Spleen (tissue), 11 donors: Measurements from ENCODE around the gene TMCC1. TPM values are rescaled to one million over a fixed set of nuclear protein-coding genes. Genes with fewer than 3 reads are reported as not detected.

Experiments
- DNase-seq: peaks from one replicate; pipeline ENCODE4 v3.0.0-alpha.2; 2020
- H3K27ac ChIP-seq, 8 donors: fragments of 200-600 bp; sonication (generic) in 7 of 8; 1 replicate in 4 of 8; 2 replicates in 4 of 8; pipeline versions ENCODE4 v1.5.0 to v1.8.0; 2016 to 2021; ENCODE audit warnings: inconsistent platforms in 4 of 8, mild to moderate bottlenecking in 4 of 8, moderate library complexity in 1 of 8
- H3K27me3 ChIP-seq, 7 donors: fragments of 200-600 bp; sonication (generic) in 6 of 7; replicated peaks in 1 of 7; 1 replicate in 4 of 7; 2 replicates in 3 of 7; pipeline versions ENCODE4 v1.5.0 to v1.8.0; 2016 to 2021; ENCODE audit warnings: inconsistent platforms in 3 of 7, mild to moderate bottlenecking in 1 of 7
- H3K36me3 ChIP-seq, 6 donors: fragments of 200-600 bp; sonication (generic) in 5 of 6; 1 replicate in 4 of 6; 2 replicates in 2 of 6; pipeline versions ENCODE4 v1.5.0 to v1.8.0; 2016 to 2021; ENCODE audit warnings: inconsistent platforms in 2 of 6
- H3K4me1 ChIP-seq, 6 donors: fragments of 200-600 bp; sonication (generic) in 5 of 6; 1 replicate in 3 of 6; 2 replicates in 3 of 6; pipeline versions ENCODE4 v1.5.0 to v1.8.0; 2016 to 2021; ENCODE audit warnings: inconsistent platforms in 3 of 6
- H3K4me3 ChIP-seq, 8 donors: fragments of 200-600 bp; sonication (generic) in 7 of 8; 1 replicate in 4 of 8; 2 replicates in 4 of 8; pipeline versions ENCODE4 v1.5.0 to v1.8.0; 2016 to 2021; ENCODE audit warnings: inconsistent platforms in 4 of 8, mild to moderate bottlenecking in 4 of 8, moderate library complexity in 2 of 8
- H3K9me3 ChIP-seq, 8 donors: fragments of 200-600 bp; sonication (generic) in 7 of 8; 1 replicate in 4 of 8; 2 replicates in 4 of 8; pipeline versions ENCODE4 v1.5.0 to v1.8.0; 2016 to 2021; ENCODE audit warnings: inconsistent platforms in 4 of 8
- POLR2A ChIP-seq, 3 donors: fragments of 450-650 bp; IDR thresholded peaks; one replicate each; pipeline ENCODE4 v1.5.1; 2017; ENCODE audit warnings: antibody characterized with exemption in 3 of 3, mild to moderate bottlenecking in 1 of 3
- POLR2AphosphoS5 ChIP-seq, 3 donors: sonication (generic); formaldehyde crosslinking; IDR thresholded peaks; one replicate each; pipeline ENCODE4 v1.5.1; 2017; ENCODE audit warnings: antibody characterized with exemption in 3 of 3
- WGBS, 5 donors: extraction: QIAGEN DNeasy Blood & Tissue Kit in 3 of 5; methylation state at CpG; one replicate each; pipeline versions ENCODE4 v1.1.5 to v1.1.7; 2013 to 2018; 5-methylcytosine and 5-hydroxymethylcytosine counted together
- intact Hi-C: fragments of 100-400 bp; cut with DNase I; formaldehyde crosslinking; loops from one replicate; pipeline ENCODE4 v1.15.0; 2023; ENCODE audit warnings: low total_unique reads
- polyA plus RNA-seq, 3 donors: library from polyadenylated mRNA; stranded (reverse); fragments of 200-250 nt; gene quantifications; one replicate each; pipeline ENCODE4 v1.2.1, GENCODE V29; 2013
- total RNA-seq, 7 donors: library from RNA; depleted of rRNA in 3 of 7; stranded (reverse); fragments of >200 nt in 3 of 7; fragmentation: NEBNext Ultra II Directional in 4 of 7; extraction: Animal tissue kit (Norgen Biotek cat#: 25700) in 4 of 7; gene quantifications; one replicate each; pipeline versions ENCODE4 v1.1.0 to v1.2.1, GENCODE V29; 2016 to 2021
- TF ChIP-seq, protein P1 (sequence below), 11 experiments: fragments of 200-600 bp in 7 of 11; fragments of 450-650 bp in 4 of 11; sonication (generic) in 4 of 11; IDR thresholded peaks in 8 of 11; conservative IDR thresholded peaks in 3 of 11; 1 replicate in 7 of 11; 2 replicates in 4 of 11; pipeline versions ENCODE4 v1.4.0 to v1.8.0; 2016 to 2021; ENCODE audit warnings: antibody characterized with exemption in 11 of 11, inconsistent platforms in 4 of 11, mild to moderate bottlenecking in 1 of 11
- donor health status: healthy with polysubstance abuse.
- donor health status: DM: no; HTN: no; CAD: no; lungs with moderate emphysema.
- donor health status: DM: no; HTN: no; CAD: no.
- donor health status: Bipolar disorder and iron deficiency.
- donor health status: healthy.
- donor health status: DM: no; HTN: no; CAD: no.
- donor health status: DM: yes; HTN: yes; CAD: no.

The TMCC1 gene
- total and polyA plus RNA-seq, 10 donors: 4.5 to 45.5 (median 32.5) TPM

DNA sequence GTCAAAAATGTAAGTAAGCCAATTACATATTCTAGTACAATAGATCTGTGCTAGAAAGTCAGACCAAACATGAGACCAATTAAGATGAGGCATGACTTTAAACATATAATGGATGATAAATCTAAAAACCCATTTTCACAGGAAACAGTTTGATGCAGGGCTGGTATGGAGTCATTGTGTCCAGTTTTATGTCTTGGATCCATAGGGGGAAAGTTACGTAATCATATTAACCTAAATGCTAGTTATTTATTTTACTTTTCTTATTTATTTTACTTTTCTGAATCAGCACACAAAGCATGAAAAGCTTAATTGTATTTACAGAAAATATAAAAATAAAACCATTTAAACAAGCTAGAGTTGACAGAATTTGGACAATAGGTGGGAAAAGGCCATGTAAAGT is 26.3 kb upstream of the TMCC1 start:
- Histone ChIP-seq H3K9me3 (peaks cover 3 to 80% (median 50%) of the 10 kb centered on the region in 8 donors), H3K36me3 (no peaks in the 10 kb centered on the region), H3K4me1 (no peaks in the 10 kb centered on the region), H3K4me3 (no peak overlapping the region), H3K27ac (no peak overlapping the region), H3K27me3 (no peaks in the 10 kb centered on the region)
- intact Hi-C loops: no loop called here
- 92 to 100% (median 95%) methylated on average over 1 of the region's 1 CpG for WGBS, 5 donors
- DNase-seq: no peak
- no peak for TF ChIP-seq POLR2A (IDR thresholded peaks at IDR 0.05)
- TF ChIP-seq, protein P1, sequence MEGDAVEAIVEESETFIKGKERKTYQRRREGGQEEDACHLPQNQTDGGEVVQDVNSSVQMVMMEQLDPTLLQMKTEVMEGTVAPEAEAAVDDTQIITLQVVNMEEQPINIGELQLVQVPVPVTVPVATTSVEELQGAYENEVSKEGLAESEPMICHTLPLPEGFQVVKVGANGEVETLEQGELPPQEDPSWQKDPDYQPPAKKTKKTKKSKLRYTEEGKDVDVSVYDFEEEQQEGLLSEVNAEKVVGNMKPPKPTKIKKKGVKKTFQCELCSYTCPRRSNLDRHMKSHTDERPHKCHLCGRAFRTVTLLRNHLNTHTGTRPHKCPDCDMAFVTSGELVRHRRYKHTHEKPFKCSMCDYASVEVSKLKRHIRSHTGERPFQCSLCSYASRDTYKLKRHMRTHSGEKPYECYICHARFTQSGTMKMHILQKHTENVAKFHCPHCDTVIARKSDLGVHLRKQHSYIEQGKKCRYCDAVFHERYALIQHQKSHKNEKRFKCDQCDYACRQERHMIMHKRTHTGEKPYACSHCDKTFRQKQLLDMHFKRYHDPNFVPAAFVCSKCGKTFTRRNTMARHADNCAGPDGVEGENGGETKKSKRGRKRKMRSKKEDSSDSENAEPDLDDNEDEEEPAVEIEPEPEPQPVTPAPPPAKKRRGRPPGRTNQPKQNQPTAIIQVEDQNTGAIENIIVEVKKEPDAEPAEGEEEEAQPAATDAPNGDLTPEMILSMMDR (IDR thresholded peaks at IDR 0.05 in 8 of 11, conservative IDR thresholded peaks at IDR 0.05 in 3 of 11): no peak
- no peak for TF ChIP-seq POLR2AphosphoS5 (IDR thresholded peaks at IDR 0.05)

DNA sequence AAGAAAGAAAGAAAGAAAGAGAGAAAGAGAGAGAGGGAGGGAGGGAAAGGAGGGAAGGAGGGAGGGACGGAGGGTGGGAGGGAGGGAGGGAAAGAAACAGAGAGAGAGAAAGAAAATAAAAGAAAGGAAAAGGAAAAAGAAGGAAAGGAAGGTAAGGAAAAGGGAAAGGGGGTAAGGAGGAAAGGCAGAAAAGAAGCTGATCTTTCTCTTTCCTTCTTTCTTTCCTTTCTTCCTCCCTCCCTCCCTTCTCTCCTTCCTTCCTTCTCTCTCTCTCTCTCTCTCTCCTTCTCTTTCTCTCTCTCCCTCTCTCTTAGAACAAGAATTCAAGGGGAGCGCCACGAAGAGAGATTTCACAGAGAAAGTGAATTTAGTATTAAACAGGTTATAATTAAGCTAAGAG is 25.8 kb upstream of the TMCC1 start:
- no peaks in the 10 kb centered on the region for H3K4me1 ChIP-seq
- H3K36me3 ChIP-seq: no peaks in the 10 kb centered on the region
- no peak overlapping the region for H3K27ac ChIP-seq
- H3K9me3 ChIP-seq: peaks cover 3 to 82% (median 54%) of the 10 kb centered on the region in 8 donors
- WGBS, 5 donors: 70 to 95% (median 95%) methylated on average over 3 of the region's 3 CpGs
- H3K4me3 ChIP-seq: no peak overlapping the region
- no peak for DNase-seq
- no peaks in the 10 kb centered on the region for H3K27me3 ChIP-seq
- intact Hi-C loops: no loop called here
- TF ChIP-seq POLR2A (IDR thresholded peaks at IDR 0.05) (no peak), POLR2AphosphoS5 (IDR thresholded peaks at IDR 0.05) (no peak)
- TF ChIP-seq, protein P1 (IDR thresholded peaks at IDR 0.05 in 8 of 11, conservative IDR thresholded peaks at IDR 0.05 in 3 of 11): no peak

DNA sequence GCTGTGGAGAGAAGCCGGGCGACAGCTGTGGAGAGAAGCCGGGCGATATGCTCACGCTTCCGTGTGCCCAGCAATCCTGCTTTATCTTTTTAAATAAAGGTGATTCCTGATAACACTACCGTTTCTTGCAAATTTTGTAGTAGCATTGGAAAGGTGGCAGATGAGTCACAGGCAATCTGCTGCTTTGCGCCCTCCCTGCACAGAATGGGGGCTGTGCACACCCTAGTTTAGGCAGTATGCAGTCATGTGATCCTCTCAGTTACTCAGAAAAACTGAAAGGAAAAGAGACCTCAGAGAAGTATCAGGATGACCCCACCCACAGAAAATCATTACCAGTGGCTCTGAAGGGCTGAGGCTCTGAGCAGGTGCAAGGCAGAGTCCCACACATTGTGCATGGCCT is 24.9 kb upstream of the TMCC1 start:
- Histone ChIP-seq H3K27ac (no peak overlapping the region), H3K4me1 (no peaks in the 10 kb centered on the region), H3K4me3 (no peak overlapping the region), H3K36me3 (no peaks in the 10 kb centered on the region), H3K27me3 (no peaks in the 10 kb centered on the region), H3K9me3 (peaks cover 3 to 74% (median 56%) of the 10 kb centered on the region in 8 donors)
- WGBS, 5 donors: 93 to 98% (median 98%) methylated on average over 8 of the region's 8 CpGs
- intact Hi-C loops: no loop called here
- TF ChIP-seq POLR2A (IDR thresholded peaks at IDR 0.05): no peak
- no peak for TF ChIP-seq POLR2AphosphoS5 (IDR thresholded peaks at IDR 0.05)
- TF ChIP-seq, protein P1 (IDR thresholded peaks at IDR 0.05 in 8 of 11, conservative IDR thresholded peaks at IDR 0.05 in 3 of 11): no peak
- DNase-seq: no peak

DNA sequence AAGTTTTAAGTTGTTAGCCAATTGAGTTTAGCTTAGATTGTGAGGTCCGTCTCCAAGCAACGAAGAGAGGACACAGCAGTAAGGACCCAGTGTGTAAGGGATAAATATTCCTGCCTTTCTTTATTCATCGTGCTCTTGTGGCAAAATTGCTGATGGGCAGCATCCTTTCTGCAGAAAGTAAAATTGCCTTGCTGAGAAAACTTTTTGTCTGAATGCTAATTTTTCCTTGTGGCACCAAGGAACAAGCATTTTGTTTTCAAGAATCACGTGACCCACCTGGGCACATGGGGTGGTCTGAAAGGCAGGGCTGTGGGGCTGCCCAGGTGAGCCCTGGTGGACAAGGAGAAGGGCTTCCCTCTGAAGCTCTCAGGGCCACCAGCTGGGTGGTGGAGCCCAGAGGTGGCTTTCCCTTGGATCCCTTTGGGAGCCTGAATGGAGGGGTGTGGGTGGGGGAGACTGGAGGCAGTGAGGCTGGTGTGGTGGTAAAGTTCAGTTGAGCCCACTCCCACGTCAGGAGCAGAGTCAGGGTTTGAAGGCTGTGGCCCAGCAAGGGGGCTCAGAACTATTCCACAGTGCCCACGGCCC is 24.0 kb upstream of the TMCC1 start:
- intact Hi-C loops: no loop called here
- Histone ChIP-seq H3K36me3 (no peaks in the 10 kb centered on the region), H3K9me3 (peaks cover 3 to 68% (median 53%) of the 10 kb centered on the region in 8 donors), H3K27me3 (no peaks in the 10 kb centered on the region), H3K4me1 (no peaks in the 10 kb centered on the region), H3K4me3 (peak overlapping the region in 1 of 8 donors; percentile 38), H3K27ac (peak overlapping the region in 4 of 8 donors; percentile 0 to 82 (median 26))
- WGBS, 5 donors: 83 to 91% (median 90%) methylated on average over 6 of the region's 6 CpGs
- DNase-seq: peak; percentile 54
- TF ChIP-seq POLR2AphosphoS5 (IDR thresholded peaks at IDR 0.05) (no peak), POLR2A (IDR thresholded peaks at IDR 0.05) (no peak)
- TF ChIP-seq, protein P1 (IDR thresholded peaks at IDR 0.05 in 8 of 11, conservative IDR thresholded peaks at IDR 0.05 in 3 of 11): no peak
